ENCODE measurements around the gene IFNLR1. TPM values are rescaled to one million over a fixed set of nuclear protein-coding genes. Genes with fewer than 3 reads are reported as not detected.
A peak's percentile ranks its signal among the peaks of the same experiment; 100 is the strongest.

IFNLR1 gene
- polyA plus RNA-seq, 1 donor from 2014 or later = 11.5 TPM

DNA sequence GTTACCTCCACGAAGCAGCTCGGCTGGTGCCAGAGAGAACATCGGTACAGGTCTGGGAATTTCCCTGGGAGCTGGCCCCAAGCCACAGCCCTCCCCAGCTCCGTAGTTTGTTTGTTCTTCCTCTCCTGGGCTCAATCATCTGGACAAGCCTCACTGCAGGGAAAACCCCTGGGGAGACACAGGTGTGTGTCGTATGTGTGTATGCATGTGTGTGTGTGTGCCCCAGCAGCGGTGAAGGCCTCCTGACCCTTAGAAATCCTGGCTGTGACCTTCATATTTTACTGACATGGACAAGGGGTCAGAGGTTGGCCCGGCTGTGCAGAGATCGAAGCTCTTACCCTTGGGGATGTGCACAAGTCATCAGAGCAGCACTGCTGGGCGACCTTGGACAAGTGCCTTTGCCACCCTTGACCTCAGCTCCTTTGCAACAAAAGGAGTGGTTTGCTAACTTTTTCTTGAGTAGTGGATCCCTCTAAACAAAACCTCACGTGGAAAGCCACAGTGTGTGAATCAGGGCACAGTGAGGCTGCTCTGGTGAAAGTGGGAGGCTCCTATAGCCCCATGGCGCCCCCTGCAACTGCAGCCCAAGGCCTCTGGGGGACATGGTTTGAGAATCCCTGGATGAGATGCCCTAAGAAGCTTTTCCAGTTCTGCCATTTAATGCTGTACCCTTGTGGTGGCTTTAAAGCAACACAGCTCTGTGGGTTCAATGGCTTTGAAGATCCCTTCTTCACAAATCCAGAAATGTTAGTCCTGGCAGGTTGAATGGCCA lies 31.9 kb downstream of the IFNLR1 start:
- Mint-ChIP-seq H3K27me3 (peaks cover 9% of the 10 kb centered on the region), H3K36me3 (peaks cover 9% of the 10 kb centered on the region), H3K27ac (peak overlapping the region in 2 of 3 donors; percentile 41 to 89), H3K9me3 (peaks cover 0 to 1% (median 0%) of the 10 kb centered on the region in 3 donors), H3K4me3 (peak overlapping the region in 1 of 4 donors; percentile 41), H3K4me1 (peaks cover 9 to 20% (median 16%) of the 10 kb centered on the region in 3 donors)

DNA sequence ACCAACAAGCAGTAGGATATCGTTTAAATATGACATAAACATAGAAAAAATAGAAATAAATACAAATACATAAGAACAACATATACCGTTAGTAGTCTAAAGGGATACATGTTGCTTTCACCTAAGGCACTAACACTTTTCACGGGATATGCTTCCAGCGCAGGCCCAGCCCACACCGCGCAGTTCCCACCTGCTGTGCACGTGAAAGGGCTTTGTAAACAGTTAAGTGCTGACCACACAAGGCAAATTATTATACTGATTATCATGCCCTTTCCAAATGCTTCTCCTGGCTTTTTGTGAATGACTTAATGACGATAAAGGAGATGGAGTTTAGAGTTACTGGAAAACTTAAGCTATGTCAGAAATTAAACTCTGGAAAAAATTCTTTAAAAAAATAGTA lies 32.9 kb downstream of the IFNLR1 start:
- peaks cover 0 to 1% (median 0%) of the 10 kb centered on the region in 3 donors for H3K9me3 Mint-ChIP-seq
- no peak overlapping the region for H3K27ac Mint-ChIP-seq
- H3K36me3 Mint-ChIP-seq = peaks cover 9% of the 10 kb centered on the region
- peaks cover 9 to 20% (median 18%) of the 10 kb centered on the region in 3 donors for H3K4me1 Mint-ChIP-seq
- no peak overlapping the region for H3K4me3 Mint-ChIP-seq
- peaks cover 13% of the 10 kb centered on the region for H3K27me3 Mint-ChIP-seq

DNA sequence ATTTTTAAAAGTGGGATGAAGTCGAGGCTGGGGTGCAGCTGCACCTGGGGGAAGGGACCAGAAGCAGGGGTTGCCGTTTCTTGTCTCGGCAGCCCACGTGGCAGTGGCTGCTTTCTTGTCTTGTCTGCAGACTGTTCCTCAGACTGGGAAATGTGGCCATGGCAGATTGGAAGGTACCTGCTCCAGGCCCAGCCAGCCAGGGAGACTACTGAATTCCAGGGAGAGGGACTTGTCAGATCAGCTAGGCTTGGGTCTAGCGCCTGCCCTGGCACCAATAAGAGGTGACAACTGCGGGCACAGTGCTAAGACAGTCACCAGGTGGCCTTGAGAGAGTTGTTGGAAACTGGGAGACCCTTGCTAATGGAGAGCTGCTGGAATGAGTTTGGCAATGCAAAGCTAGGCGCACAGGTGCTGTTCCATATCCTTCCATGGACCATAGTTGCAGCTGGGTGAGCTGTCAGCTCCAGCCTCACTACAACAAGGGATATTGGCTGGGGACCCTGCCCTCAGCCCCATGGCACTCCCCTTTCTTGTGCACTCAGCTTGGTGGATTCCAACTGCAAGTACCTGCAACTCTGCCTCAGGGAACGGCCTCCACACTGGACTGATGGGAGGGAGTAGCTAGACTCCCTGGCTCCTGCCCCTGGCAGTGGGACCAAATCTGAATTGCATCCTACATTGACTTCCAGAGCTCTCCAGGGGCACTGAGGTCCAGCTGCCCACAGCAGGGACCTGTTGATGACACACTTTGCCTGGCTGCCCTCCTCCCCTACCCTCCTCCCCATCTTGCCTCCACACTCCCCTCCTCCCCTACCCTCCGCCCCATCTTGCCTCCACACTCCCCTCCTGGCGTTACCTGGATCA lies 34.2 kb downstream of the IFNLR1 start:
- H3K36me3 Mint-ChIP-seq = peaks cover 8% of the 10 kb centered on the region
- peaks cover 13% of the 10 kb centered on the region for H3K27me3 Mint-ChIP-seq
- H3K27ac Mint-ChIP-seq = no peak overlapping the region
- peak overlapping the region in 1 of 4 donors; percentile 49 for H3K4me3 Mint-ChIP-seq
- H3K9me3 Mint-ChIP-seq = no peaks in the 10 kb centered on the region
- peaks cover 9 to 20% (median 18%) of the 10 kb centered on the region in 3 donors for H3K4me1 Mint-ChIP-seq

DNA sequence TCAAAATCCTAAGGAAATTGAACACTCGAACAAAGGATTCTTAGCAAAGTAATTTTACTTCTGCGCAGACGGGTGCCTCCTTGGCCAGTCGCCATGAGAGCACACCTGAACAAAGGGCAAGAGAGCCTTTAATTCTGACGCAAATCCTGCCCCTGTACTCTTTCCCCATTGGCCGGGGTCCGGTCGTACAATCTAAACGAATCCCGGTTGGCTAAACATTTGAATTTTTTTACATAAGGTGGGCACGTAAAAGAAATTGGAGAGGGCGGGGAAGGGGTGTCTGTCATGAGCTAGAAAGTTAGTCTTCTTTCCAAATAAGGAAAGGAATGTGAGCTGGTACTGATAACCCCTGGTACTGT lies 35.9 kb downstream of the IFNLR1 start:
- Mint-ChIP-seq H3K4me3 (peak overlapping the region; percentile 44 to 91 (median 64)), H3K9me3 (no peaks in the 10 kb centered on the region), H3K36me3 (peaks cover 2% of the 10 kb centered on the region), H3K4me1 (peaks cover 9 to 20% (median 18%) of the 10 kb centered on the region in 3 donors), H3K27ac (no peak overlapping the region), H3K27me3 (peaks cover 13% of the 10 kb centered on the region)

DNA sequence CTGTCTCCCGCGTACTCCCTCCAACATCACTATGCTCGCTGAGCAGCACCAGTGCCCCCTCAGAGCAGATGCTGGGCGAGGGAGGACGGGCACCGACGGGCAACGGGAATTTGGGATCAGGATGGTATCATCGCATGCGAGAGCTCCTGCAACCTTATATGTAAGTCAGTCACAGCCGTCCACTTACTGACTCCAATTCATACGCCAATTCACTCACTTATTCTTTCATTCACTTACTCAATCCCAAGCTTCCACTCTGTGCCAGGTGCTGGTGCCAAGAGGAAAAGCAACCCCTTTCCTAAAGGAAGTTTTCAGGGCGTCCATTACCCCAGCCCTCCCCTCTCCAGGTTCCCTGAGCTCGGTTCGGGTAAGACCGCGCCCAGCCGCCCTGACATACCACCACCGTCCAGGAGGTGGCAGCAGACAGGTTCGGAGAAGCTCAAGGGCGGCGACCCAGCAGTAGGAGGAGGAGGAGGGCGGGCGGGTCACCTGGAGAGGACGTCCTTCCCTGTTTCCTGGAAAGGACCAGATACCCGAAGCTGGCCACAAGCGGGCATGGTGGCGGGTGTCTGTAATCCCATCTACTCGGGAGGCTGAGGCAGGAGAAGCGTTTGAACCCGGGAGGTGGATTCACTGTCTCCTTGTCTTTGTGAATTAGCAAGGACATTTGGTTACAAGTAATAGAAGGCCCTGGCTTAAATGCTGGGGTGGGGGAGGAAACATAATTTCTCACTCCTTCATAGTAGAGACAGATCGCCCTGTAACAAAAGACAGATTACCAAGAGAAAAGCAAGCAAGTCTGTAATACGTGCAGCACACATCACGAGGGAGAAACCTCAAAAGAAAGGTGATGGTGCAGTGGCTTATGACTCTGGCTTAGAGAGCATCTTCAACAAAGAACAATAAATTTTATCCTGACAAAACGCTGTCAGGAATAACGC lies 36.6 kb downstream of the IFNLR1 start:
- Mint-ChIP-seq H3K27ac (no peak overlapping the region), H3K36me3 (no peaks in the 10 kb centered on the region), H3K4me1 (peaks cover 9 to 20% (median 18%) of the 10 kb centered on the region in 3 donors), H3K9me3 (no peaks in the 10 kb centered on the region), H3K27me3 (peaks cover 13% of the 10 kb centered on the region), H3K4me3 (peak overlapping the region; percentile 44 to 91 (median 64))

DNA sequence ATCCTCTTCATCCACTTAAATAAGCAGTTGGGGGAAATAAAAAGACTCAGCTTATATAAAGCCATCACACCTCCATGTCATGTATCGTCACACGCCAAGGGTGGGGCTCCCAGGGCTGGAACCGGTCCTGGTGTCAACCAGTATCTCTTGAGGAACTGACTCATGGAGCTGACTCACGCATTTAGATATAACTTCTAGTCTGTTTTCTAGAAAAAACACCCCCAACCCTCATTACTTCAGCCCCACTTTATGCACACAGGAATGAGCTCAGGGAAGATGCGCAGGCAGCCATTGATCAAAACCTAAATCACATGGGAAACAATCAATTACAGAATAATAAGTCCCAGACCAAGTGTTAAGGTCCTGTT lies 37.2 kb downstream of the IFNLR1 start:
- H3K27me3 Mint-ChIP-seq = peaks cover 13% of the 10 kb centered on the region
- no peak overlapping the region for H3K27ac Mint-ChIP-seq
- no peaks in the 10 kb centered on the region for H3K36me3 Mint-ChIP-seq
- H3K9me3 Mint-ChIP-seq = no peaks in the 10 kb centered on the region
- H3K4me1 Mint-ChIP-seq = peaks cover 3 to 15% (median 13%) of the 10 kb centered on the region in 3 donors
- no peak overlapping the region for H3K4me3 Mint-ChIP-seq

DNA sequence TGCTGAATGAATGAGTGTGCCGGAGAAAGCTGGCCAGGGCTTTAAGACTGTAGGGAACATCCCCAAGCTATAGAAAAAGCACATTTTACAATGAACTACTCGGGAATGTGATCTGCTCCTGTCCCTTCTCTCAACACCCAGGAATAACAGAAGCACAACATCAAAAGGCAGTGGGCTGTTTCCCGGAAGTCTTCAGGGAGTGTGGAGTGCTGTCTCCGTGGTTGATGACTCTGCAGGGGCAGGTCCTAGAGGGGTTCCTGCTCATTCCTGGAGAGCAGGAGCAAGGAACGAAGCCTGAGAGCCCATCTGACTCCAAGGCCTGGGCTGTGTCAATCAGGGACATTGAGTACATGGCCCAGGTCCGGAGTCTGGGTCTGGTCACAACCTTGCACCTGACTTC lies 39.3 kb downstream of the IFNLR1 start:
- H3K27me3 Mint-ChIP-seq = peaks cover 16% of the 10 kb centered on the region
- H3K36me3 Mint-ChIP-seq = no peaks in the 10 kb centered on the region
- no peak overlapping the region for H3K27ac Mint-ChIP-seq
- no peak overlapping the region for H3K4me3 Mint-ChIP-seq
- H3K4me1 Mint-ChIP-seq = peaks cover 7 to 14% (median 14%) of the 10 kb centered on the region in 3 donors
- no peaks in the 10 kb centered on the region for H3K9me3 Mint-ChIP-seq

DNA sequence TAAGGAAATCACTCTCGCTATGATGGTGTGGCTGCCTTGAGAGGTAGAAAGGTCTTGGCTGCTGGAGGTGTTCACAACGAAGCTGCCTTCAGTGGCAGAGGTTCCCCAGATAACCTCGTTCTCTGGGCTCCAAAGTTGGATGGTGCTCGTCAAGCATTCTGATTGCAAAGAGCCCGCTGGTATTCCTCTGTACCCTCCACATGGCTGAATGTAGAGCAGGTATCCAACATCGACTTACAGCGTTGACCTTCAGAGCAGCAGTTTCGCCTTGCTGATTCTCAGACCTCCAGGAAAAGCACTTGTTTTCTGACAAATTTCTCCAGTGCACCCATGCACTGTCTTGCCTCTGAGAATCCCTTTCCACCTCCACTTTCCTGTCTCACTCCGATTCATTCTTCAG lies 39.9 kb downstream of the IFNLR1 start:
- H3K36me3 Mint-ChIP-seq = no peaks in the 10 kb centered on the region
- H3K4me3 Mint-ChIP-seq = no peak overlapping the region
- peaks cover 16% of the 10 kb centered on the region for H3K27me3 Mint-ChIP-seq
- no peaks in the 10 kb centered on the region for H3K9me3 Mint-ChIP-seq
- peaks cover 7 to 14% (median 14%) of the 10 kb centered on the region in 3 donors for H3K4me1 Mint-ChIP-seq
- no peak overlapping the region for H3K27ac Mint-ChIP-seq

DNA sequence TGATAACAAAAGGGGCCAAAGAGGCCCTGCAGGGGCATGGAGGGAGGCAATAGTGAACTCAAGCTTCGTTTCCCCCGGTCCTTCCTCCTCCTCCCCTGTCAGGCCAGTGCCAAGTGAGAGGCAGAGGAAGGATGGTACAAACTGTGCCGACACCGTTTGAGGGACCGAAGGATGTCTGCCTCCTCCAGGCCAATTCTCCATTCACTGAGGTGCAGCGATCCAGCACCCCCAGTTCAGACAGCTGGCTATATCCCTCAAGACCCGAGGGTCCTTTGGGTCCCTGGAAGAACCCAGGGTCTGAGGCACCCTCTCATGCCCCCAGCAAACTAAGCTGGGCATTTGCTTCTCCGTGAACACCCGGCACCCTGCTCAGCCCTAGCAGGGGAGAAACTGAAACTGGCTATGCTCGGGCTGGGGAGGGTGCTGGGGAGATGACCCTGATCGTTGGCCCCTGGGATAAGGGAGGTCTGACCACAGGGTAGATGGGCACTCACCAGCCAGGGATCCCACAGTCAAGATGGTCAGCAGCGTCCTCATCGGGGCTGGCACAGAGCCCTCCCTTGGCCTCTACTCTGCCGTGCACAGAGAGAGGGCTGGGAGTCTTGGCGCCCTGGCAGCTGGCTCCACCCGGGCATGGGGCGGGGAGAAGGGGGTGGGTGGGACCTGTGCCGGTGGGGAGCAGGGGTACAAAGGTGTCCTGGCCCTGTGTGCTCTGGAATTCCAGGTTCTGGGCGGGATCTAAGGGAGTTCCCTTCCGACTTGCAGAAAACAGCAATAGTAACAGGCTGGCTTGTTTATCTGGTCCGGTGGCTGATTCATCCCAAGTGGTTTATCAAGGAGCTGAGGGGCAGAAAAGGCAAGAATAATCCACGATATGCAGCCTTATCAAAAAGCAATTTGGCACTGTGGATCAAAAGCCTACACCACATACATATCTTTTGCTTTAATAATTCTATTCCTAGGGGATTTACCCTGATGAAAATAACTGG lies 44.2 kb downstream of the IFNLR1 start, which contains the start of gene IL22RA1:
Gene IL22RA1 (minus strand): TSS at position 595 of the 989 bp plus-strand sequence. CDS start 58 bp downstream, at position 537.
- Mint-ChIP-seq H3K9me3 (no peaks in the 10 kb centered on the region), H3K27ac (no peak within 1 kb of the TSS), H3K36me3 (peaks cover 5% of the 10 kb centered on the region), H3K27me3 (peaks cover 5% of the 10 kb centered on the region), H3K4me1 (peaks cover 0 to 6% (median 6%) of the 10 kb centered on the region in 3 donors), H3K4me3 (peak within 1 kb of the TSS in 1 of 4 donors; percentile 37)

DNA sequence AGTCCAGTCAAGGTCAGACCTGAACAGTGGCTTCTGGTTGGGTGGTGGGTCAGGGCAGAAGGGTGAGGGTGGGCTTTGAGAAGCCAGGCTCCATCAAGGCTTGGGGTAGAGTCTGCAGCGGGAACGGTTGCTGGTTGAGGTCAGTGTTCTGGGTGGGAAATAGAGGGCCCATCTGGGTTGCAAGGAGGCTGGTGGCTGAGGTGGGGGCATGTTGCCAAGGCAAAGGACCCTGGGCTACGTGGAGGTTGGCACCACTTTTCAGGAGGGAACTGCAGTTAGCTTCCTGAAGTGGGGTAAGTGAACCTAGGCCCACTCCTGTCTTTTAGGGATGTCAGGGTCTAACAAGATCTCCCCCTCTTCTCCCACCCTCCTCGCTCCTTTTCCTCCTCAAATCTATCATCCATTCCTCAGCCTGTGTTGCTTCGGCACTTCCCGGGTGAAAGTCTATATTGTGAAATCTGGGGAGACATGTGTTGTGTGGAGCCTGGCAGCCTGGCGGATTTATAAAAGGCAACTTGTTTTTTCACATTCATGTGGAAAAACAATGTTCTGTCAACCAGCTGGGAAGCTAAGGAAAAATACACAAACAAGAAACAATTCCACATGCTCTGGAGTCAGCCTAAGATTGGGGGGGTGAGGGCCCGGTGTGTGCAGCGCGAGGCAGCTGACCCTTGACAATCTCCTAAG lies 45.6 kb downstream of the IFNLR1 start:
- Mint-ChIP-seq H3K36me3 (peaks cover 5% of the 10 kb centered on the region), H3K4me3 (no peak overlapping the region), H3K27me3 (peaks cover 5% of the 10 kb centered on the region), H3K4me1 (peaks cover 0 to 6% (median 6%) of the 10 kb centered on the region in 3 donors), H3K9me3 (no peaks in the 10 kb centered on the region), H3K27ac (peak overlapping the region in 1 of 3 donors; percentile 64)

DNA sequence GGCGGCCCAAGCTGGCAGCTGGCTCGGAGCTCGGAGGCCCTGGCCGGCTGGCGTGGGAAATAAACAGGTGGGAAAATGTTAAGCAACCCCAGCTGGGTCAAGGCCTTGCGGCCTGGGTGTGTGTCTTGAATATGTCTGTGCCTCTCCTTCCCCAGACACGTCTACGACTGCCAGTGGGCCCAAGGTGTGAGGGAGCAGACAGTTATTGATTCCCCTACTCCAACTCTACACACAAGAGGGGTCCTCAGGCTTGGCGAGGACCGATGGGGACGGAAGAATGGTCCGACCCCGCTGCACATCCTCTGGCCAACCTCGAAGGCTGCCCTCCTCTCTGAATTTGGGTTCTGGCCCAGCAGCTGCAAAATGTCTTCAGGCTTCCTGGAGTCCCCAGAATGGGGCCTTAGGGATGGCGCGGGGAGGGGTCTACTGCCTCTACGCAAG lies 46.3 kb downstream of the IFNLR1 start:
- H3K27me3 Mint-ChIP-seq = peaks cover 5% of the 10 kb centered on the region
- H3K4me1 Mint-ChIP-seq = peaks cover 0 to 6% (median 6%) of the 10 kb centered on the region in 3 donors
- no peaks in the 10 kb centered on the region for H3K9me3 Mint-ChIP-seq
- H3K36me3 Mint-ChIP-seq = peaks cover 5% of the 10 kb centered on the region
- H3K27ac Mint-ChIP-seq = no peak overlapping the region
- H3K4me3 Mint-ChIP-seq = no peak overlapping the region

DNA sequence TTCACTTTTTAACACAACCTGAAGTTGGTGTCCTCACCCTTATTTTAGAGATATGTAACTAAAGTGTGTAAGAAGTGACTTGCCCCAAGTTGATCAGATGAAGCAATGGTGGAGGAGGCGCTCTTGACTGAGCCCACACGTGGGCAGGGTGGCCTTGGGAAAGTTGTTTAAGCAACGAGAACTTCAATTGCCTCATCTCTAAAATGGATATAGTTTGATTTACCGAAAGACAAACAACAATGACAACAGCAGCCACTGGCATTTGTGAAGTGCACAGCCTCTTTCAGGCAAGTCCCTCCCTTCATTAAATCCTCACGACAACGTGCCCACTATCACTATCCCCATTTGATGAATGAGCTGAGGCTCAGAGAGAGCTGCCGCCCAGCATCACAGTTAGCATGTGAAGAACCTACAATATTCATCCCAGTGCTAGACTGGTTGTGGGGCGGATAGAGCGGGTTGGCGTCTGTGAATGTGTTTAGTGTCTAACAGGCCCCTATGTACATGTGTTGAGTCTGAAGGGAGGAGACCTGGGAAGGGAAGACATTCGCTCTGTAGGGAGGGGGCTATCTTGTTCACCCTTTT lies 47.2 kb downstream of the IFNLR1 start:
- H3K27me3 Mint-ChIP-seq = peaks cover 5% of the 10 kb centered on the region
- no peak overlapping the region for H3K4me3 Mint-ChIP-seq
- H3K27ac Mint-ChIP-seq = no peak overlapping the region
- H3K36me3 Mint-ChIP-seq = peaks cover 5% of the 10 kb centered on the region
- peaks cover 0 to 6% (median 6%) of the 10 kb centered on the region in 3 donors for H3K4me1 Mint-ChIP-seq
- H3K9me3 Mint-ChIP-seq = peaks cover 2 to 5% (median 5%) of the 10 kb centered on the region in 3 donors

DNA sequence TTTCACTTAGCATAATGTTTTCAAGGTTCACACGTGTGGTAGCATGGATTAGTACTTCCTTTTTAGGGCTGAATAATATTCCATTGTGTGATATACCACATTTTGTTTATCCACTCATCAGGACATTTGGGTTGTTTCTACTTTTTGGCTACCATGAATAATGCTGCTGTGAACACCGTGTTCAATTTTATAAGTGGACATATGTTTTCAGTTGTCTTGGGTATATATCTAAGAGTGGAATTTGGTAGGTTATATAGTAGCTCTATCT lies 47.9 kb downstream of the IFNLR1 start:
- no peak overlapping the region for H3K27ac Mint-ChIP-seq
- H3K27me3 Mint-ChIP-seq = peaks cover 2% of the 10 kb centered on the region
- peaks cover 4 to 7% (median 7%) of the 10 kb centered on the region in 3 donors for H3K9me3 Mint-ChIP-seq
- no peak overlapping the region for H3K4me3 Mint-ChIP-seq
- H3K4me1 Mint-ChIP-seq = peaks cover 0 to 4% (median 2%) of the 10 kb centered on the region in 3 donors
- H3K36me3 Mint-ChIP-seq = peaks cover 6% of the 10 kb centered on the region
